Loucy (cell line): ENCODE results near the gene PPFIA1.

ENCODE experiments used
- H2AFZ ChIP-seq: fragments of 200-600 bp; sonication (generic); 2 replicates; pipeline ENCODE4 v1.6.0; 2016; ENCODE audit warnings: antibody characterized with exemption, mild to moderate bottlenecking, low read length, moderate library complexity
- H3F3A ChIP-seq: fragments of 200-600 bp; 2 replicates; pipeline ENCODE4 v1.6.0; 2016; ENCODE audit warnings: antibody characterized with exemption, low read depth, mild to moderate bottlenecking
- H3K27me3 ChIP-seq: fragments of 200-600 bp; sonication (generic); 2 replicates; pipeline ENCODE4 v1.6.1; 2014; ENCODE audit warnings: low read length, mild to moderate bottlenecking; ENCODE audit not compliant: insufficient read depth, poor library complexity, severe bottlenecking
- H3K36me3 ChIP-seq: fragments of 200-600 bp; sonication (generic); 2 replicates; pipeline ENCODE4 v1.6.1; 2016; ENCODE audit warnings: low read length; ENCODE audit not compliant: insufficient read depth
- H3K4me1 ChIP-seq: fragments of 200-600 bp; sonication (generic); 2 replicates; pipeline ENCODE4 v1.5.1; 2014; ENCODE audit warnings: low read length, mild to moderate bottlenecking; ENCODE audit not compliant: insufficient read depth, poor library complexity, severe bottlenecking
- H3K4me2 ChIP-seq: fragments of 200-600 bp; sonication (generic); 2 replicates; pipeline ENCODE4 v1.6.0; 2014; ENCODE audit warnings: antibody characterized with exemption, low read length, low read depth, mild to moderate bottlenecking; ENCODE audit not compliant: poor library complexity, severe bottlenecking
- H3K4me3 ChIP-seq: fragments of 200-600 bp; sonication (generic); 2 replicates; pipeline ENCODE4 v1.5.1; 2014; ENCODE audit warnings: low read length, mild to moderate bottlenecking, mixed read lengths; ENCODE audit not compliant: poor library complexity, severe bottlenecking
- H3K79me2 ChIP-seq: fragments of 200-600 bp; sonication (generic); 2 replicates; pipeline ENCODE4 v1.6.1; 2014; ENCODE audit warnings: low read length; ENCODE audit not compliant: insufficient read depth
- H3K9ac ChIP-seq: fragments of 200-600 bp; sonication (generic); 2 replicates; pipeline ENCODE4 v1.6.0; 2014; ENCODE audit warnings: mild to moderate bottlenecking, low read depth, low read length, moderate library complexity; ENCODE audit not compliant: poor library complexity, severe bottlenecking
- H3K9me2 ChIP-seq: fragments of 200-600 bp; sonication (generic); replicated peaks from 2 replicates; pipeline ENCODE4 v1.6.1; 2016; ENCODE audit warnings: low read depth, low read length, mixed read lengths
- H3K9me3 ChIP-seq: fragments of 200-600 bp; sonication (generic); 2 replicates; pipeline ENCODE4 v1.6.1; 2014; ENCODE audit warnings: mild to moderate bottlenecking, antibody characterized with exemption, low read length, low read depth; ENCODE audit not compliant: insufficient read depth
- H4K20me1 ChIP-seq: fragments of 200-600 bp; sonication (generic); 2 replicates; pipeline ENCODE4 v1.6.0; 2014; ENCODE audit warnings: antibody characterized with exemption, low read length, mild to moderate bottlenecking; ENCODE audit not compliant: insufficient read depth, poor library complexity, severe bottlenecking
- CTCF ChIP-seq: fragments of 200-600 bp; sonication (generic); conservative IDR thresholded peaks from 2 replicates; pipeline ENCODE4 v1.5.1; 2014; ENCODE audit warnings: mild to moderate bottlenecking, antibody characterized with exemption, low read length
- EZH2phosphoT487 ChIP-seq: fragments of 200-600 bp; IDR thresholded peaks from 2 replicates; pipeline ENCODE4 v1.6.1; 2018; ENCODE audit warnings: antibody characterized with exemption, mild to moderate bottlenecking, moderate library complexity, borderline replicate concordance

The PPFIA1 gene

GRCh38 chr11:70263363-70263762, 7.1 kb upstream of the PPFIA1 start:
- no peaks in the 10 kb centered on the region for H3K4me1 ChIP-seq
- H3K4me2 ChIP-seq, result no peak overlapping the region
- no peak overlapping the region for H3K4me3 ChIP-seq
- no peaks in the 10 kb centered on the region for H3K36me3 ChIP-seq
- H3K9me3 ChIP-seq, result no peaks in the 10 kb centered on the region
- H3K9ac ChIP-seq, result no peak overlapping the region
- H3K27me3 ChIP-seq, result no peaks in the 10 kb centered on the region
- H4K20me1 ChIP-seq, result no peaks in the 10 kb centered on the region
- no peaks in the 10 kb centered on the region for H3K79me2 ChIP-seq
- no peaks in the 10 kb centered on the region for H3K9me2 ChIP-seq
- no peak overlapping the region for H2AFZ ChIP-seq
- TF ChIP-seq EZH2phosphoT487 (no peak), CTCF (no peak)
- H3F3A ChIP-seq, result no peaks in the 10 kb centered on the region

- Histone ChIP-seq H3K9ac (no peak overlapping the region), H3K9me3 (no peaks in the 10 kb centered on the region), H2AFZ (no peak overlapping the region), H3K9me2 (no peaks in the 10 kb centered on the region), H3K36me3 (no peaks in the 10 kb centered on the region), H3K4me1 (peaks cover 3% of the 10 kb centered on the region), H3F3A (no peaks in the 10 kb centered on the region), H3K27me3 (no peaks in the 10 kb centered on the region), H3K4me3 (no peak overlapping the region), H3K4me2 (peak overlapping the region; percentile 3), H4K20me1 (no peaks in the 10 kb centered on the region), H3K79me2 (no peaks in the 10 kb centered on the region)
- TF ChIP-seq EZH2phosphoT487 (no peak), CTCF (no peak)
These were observed 5.1 kb upstream of the PPFIA1 start for GRCh38 chr11:70265341-70265740.

- no peaks in the 10 kb centered on the region for H3K36me3 ChIP-seq
- peaks cover 15% of the 10 kb centered on the region for H4K20me1 ChIP-seq
- H3K4me2 ChIP-seq, result no peak overlapping the region
- H3K9ac ChIP-seq, result no peak overlapping the region
- no peaks in the 10 kb centered on the region for H3K9me2 ChIP-seq
- peaks cover 18% of the 10 kb centered on the region for H3K79me2 ChIP-seq
- H3K27me3 ChIP-seq, result no peaks in the 10 kb centered on the region
- no peak overlapping the region for H2AFZ ChIP-seq
- H3K4me3 ChIP-seq, result no peak overlapping the region
- TF ChIP-seq EZH2phosphoT487 (no peak), CTCF (no peak)
- H3F3A ChIP-seq, result no peaks in the 10 kb centered on the region
- peaks cover 14% of the 10 kb centered on the region for H3K4me1 ChIP-seq
- no peaks in the 10 kb centered on the region for H3K9me3 ChIP-seq
These were observed 3.0 kb upstream of the PPFIA1 start for GRCh38 chr11:70267405-70267950.
